HG02870 (cell line): ENCODE data around the gene SBK1.

Experiments
- ATAC-seq: cut with Tn5 transposase; IDR thresholded peaks from one replicate; pipeline ENCODE4 v1.9.1; 2021; ENCODE audit warnings: mild to moderate bottlenecking, moderate library complexity; ENCODE audit not compliant: unreplicated experiment

SBK1 gene

DNA sequence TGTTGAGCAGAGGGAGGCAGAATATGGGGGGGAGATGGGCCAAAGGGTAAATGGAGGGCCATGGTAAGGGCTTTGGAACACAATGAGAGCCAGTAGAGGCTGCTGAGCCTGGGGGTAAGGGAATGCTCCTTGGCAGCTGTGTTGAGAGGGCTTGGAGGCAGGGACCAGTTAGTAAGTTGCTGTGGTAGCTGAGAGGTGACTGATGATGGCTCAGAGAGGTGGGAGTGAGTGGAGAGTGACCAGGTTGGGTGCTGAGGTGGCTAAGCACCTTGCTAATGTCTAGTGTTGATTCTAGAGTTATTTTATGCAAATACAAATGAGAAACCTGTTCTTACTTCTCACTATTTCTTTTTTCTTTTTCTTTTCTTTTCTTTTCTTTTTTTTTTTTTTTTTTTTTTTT, 10.8 kb downstream of the SBK1 start:
- no peak for ATAC-seq

DNA sequence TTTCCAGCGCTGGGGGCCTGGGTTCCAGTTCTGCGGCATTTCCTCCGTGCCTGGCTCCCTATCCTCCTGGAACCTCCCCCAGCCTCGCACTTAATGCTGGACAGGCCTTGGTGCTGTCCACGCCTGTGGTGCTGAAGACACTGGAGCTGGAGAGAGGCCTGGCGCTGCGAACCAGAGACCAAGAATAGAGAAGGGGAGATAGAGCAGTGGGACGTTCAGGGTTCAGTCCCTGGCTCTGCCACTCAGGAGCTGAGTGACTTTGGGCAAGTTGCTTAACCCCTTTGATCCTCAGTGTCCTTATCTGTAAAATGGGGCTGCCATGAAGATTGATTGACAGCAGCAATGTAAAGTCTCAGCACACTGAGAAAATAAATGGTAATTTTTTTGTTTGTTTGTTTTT, 11.9 kb downstream of the SBK1 start:
- no peak for ATAC-seq

DNA sequence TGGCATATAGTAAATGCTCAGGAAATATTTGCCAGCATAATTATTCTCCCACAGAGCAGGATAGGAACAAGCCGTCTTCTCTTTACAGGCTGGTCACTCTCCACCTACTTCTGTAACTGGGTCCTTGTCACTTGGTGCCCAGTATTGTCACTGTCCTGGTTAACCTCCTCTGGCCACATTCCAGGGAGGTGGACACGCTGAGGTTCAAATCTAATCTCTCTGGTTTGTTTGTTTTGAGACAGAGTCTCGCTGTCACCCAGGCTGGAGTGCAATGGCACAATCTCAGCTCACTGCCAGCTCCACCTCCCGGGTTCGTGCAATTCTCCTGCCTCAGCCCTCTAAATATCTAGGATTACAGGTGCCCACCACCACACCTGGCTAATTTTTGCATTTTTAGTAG, 15.6 kb downstream of the SBK1 start:
- no peak for ATAC-seq

DNA sequence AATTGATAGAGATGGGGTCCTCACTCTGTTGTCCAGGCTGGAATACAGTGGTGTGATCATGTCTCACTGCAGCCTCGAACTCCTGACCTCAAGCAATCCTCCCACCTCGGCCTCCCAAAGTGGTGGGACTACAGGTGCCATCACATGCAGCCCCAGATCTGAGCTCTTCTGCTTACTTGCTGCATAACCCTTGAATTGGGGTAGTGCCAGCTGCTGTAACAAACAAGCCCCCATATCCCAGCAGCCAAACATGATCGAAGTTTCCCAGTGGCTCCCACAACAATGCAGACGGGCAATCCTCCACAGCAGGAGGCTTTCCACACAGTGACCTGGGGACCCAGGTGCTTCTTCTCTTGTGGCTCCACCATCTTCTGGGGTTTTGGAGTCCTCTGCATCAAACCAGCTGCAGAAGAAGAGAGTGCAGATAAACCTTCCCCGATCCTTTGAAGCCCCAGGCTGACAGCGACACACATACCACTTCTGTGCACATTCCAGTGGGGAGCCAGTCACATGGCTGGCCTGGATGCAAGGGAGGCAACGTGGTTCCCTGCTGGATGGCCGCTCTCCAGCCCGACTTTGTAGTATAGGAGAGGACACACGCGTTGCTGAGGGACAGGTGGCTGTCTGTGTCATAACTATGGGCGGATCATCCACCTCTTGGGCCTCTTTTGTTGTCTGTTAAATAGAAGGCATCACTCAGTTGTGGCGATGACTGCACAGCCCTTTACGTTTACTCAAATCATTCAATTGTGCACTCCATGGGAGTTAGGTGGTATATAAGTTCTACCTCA, 16.7 kb downstream of the SBK1 start:
- no peak for ATAC-seq

DNA sequence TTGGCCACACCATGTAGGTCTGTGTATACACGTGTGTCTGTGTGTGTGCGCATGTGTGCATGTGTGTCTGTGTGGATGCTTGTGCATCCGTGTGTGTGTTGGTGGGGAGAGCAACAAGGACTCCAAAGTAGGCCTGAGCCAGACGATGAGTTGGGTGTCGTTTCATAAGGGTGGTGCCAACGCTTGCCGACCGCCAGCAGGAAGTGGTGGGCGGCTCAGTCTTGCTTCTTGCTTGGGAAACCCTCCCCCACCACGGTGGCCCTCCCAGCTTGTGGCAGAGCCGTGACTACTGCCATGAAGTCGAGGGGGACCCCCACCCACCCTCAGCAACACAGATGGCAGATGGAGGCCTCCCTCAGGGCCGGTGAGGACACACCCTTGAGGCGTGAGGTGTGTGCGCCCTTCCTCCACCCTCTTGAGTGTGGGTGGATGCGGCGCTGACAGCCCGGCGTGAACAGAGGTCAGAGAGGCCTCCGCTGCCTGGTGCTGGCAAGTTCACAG, 17.5 kb downstream of the SBK1 start:
- no peak for ATAC-seq

DNA sequence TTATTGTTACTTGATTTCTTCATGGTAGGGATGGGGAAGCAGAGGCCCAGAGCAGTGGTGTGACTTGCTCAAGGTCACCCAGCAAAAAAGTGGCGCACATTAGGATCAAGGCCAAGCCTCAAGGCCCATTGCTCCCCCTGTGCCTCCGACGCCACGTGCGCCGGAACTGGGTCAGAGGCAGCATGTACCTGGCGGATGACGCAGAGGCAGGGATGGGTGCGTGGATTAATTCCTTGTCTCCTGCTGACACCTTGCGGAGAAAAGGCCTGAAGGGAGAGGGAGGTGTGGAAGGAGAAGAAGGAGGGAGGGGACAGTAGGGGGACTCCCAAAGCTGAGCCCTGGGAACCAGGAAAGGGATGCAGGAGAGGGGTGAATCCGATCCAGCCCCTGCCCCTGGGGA, 18.5 kb downstream of the SBK1 start:
- no peak for ATAC-seq

DNA sequence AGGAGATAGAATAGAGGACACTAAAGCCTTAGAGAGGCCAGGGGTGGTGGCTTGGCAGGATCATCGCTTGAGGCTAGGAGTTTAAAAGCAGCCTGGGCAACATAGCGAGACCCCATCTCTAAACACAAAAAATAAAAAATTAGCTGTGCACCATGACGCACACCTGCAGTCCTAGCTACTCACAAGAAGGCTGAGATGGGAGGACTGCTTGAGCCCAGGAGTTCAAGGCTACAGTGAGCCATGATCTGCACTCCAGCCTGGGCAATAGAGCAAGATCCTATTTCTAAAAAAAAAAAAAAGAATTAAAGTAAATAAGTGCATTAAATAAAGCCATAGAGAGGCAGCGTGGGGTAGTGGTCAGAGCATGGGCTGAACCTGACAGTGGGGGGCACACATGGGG, 19.1 kb downstream of the SBK1 start:
- no peak for ATAC-seq

DNA sequence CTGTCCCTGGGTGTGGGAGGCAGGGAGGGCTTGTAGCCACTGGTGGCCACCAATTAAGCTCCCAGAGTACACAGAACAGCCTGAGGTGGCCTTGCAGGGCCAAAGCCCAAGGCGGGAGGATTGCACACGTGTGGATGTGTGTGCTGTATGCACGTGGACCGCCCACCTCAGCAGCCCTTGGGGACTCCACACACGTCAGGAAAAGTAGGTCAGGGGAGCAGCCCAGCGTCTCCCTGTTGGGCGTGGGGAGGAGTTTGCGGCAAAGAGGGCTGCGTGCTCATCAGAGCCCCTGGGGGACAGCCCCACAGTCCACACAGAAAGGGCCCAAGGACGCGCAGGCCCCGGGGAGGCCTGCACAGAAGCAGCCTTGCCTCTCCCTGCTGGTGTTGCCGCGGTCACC, 19.6 kb downstream of the SBK1 start:
- ATAC-seq: no peak

DNA sequence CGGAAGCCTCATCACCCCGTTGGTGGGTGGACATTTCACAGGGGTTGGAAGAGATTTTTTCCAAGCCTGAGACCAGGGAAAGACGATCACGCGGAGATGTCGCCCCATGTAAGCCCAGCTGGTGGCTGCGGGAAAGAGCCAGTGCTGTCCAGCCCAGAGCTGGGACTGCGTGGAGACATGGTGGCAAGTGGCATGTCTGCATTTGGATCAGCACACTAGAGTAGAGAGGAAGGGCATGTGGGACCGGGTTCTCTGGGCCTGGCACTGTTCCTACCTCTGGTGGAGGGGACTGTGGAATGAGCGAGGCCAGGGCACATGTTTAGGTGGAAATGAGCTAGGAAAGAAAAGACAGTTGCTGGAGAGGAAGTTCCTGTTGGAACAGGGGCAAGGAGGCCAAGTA, 20.0 kb downstream of the SBK1 start:
- no peak for ATAC-seq

DNA sequence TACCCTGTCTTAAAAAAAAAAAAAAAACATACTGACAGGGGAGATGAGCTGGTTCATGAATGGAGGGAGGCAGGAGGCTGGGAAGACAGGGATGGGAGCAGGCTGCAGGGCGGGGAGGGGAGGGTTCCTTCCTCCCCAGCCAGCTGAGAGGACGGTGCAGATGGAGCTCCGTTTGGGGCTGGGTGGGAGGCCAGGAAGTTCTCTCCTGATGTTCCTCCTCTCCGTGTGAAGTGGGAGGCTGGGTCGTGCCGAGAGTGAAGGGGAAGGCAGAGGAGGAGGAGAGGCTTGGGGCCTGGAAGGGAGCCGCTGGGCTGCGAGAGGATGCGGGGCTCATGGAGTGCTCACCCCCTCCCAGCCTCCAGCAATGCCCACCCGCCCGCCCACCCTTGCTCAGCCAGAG, 21.3 kb downstream of the SBK1 start:
- ATAC-seq: no peak

DNA sequence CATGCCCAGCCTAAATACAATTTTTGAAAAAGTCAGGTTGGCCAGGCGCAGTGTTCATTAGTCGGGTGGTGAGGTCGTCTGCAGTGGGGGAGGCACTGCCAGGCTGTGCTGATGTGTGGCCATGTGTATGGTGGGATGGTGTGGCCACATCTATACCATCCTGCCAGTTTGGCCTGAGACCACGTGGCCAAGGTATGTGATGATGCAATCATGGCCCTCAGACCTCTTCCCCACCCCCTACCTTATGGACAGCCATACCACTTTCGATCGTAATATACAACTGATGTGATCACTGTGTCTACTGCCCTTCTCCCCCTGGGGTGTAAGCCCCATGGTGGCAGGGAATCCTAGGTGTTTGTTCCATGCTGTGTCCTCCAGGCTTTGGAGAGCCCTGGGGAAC, 23.7 kb downstream of the SBK1 start:
- ATAC-seq: no peak

DNA sequence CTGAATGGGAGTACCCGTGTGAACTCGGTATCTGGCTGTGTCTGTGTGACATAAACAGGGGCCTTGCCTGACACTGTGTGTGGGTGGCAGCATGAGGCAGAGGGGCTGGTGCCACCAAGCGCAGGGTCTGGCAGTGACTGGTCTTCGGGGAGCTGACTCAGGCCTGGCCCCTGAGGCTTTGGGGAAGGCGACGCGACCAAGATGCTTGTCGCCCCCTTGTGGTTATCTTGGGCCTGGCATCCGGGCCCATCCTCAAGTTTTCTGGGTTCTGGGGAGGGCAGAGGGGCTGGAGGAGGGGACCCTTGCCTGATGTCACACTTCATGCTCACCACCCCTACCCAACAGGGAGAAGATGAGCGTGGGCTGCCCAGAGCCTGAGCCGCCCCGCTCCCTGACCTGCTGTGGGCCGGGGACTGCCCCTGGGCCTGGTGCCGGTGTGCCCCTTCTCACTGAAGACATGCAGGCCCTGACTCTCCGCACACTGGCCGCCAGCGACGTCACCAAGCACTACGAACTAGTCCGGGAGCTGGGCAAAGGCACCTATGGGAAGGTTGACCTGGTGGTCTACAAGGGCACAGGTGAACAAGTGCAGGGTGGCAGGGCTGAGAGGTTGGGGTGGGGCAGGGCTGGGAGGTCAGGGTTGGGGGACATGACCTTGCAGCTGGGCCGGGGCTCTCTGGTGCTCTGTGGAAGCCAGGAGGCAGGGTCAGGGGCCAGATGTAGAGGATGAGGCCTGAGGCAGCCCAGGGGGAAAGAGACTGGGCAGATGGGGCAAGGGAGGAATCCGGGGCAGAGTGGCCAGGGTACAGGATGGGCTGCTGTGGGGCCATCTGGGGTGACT, 24.9 kb downstream of the SBK1 start:
- ATAC-seq: no peak

DNA sequence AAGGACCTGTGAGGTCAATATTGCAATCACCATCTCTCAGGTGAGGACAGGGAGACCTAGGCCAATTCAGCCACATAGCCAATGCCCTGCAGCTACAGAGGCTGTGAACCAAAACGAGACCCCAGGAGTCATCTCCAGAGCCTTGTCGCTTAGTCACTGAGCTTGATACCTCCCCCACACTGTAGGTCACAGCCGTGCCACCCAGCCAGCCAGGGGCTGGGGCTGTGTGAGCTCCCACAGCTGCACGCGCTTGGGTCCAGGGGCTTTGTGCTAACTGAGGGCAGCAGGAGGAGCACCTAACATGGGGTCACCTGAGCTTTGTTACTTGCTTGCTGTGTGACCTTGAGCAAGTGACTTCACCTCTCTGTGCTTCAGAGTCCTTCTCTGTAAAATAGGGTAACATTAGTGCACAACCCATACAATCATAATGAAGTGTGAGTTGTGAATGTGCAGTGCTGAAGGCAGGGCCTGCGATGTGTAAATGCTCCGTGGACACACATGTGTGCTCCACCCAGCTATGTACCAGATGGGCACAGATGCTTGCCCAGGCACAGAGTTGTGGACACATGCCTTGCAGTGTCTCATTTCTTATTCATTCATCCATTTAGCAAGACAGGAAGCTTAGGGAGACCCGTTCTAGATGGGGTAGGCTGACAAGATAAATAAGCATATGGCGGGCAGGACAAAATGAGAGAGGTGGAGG, 25.9 kb downstream of the SBK1 start:
- ATAC-seq: no peak

DNA sequence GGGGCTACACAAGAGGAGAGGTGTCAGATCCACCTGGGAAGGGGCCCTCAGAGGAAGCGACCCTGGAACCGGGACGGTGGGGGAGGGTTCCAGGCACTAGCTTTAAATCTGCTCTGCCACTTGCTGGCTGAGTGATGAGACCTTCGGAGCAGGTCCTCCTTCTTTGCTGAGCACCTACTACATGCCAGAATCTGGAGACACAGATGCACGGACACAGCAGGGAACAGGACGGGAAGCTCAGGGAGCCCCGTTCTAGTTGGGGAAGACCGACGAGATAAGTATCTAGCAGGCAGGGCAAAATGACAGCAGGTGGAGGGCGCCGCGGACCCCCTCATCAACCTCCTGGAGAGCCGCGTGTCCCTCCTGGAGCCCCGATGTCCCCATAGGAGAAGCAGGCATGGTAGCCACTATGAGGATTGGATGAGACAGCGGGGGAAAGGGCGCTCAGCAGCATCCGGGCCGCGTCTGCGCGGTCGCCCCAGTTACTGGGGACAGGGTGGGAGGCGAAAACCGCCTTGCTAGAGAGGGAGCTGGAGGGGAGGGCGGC, 27.2 kb downstream of the SBK1 start:
- ATAC-seq: no peak

DNA sequence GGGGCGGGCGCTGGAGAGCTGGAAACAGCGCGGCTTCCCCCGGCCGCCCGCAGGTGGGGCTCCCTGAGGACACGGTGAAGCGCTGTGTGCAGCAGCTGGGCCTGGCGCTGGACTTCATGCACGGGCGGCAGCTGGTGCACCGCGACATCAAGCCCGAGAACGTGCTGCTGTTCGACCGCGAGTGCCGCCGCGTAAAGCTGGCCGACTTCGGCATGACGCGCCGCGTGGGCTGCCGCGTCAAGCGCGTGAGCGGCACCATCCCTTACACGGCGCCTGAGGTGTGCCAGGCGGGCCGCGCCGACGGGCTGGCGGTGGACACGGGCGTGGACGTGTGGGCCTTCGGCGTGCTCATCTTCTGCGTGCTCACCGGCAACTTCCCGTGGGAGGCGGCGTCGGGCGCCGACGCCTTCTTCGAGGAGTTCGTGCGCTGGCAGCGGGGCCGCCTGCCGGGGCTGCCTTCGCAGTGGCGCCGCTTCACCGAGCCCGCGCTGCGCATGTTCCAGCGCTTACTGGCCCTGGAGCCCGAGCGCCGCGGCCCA, 27.8 kb downstream of the SBK1 start:
- ATAC-seq: no peak

DNA sequence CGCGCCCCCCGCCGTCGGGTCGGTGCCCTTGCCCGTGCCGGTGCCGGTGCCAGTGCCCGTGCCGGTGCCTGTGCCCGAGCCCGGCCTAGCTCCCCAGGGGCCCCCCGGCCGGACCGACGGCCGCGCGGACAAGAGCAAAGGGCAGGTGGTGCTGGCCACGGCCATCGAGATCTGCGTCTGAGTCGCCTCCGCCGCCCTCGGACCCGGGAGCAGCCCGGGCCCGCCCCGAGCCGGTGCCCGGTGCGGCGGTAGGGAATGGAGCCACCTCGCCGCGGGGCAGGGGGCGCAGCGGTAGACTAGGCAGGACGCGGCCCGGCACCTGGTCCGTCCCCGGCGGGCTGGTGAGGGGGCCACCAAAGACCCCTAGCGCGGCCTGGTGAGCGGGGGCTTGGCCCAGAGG, 28.4 kb downstream of the SBK1 start:
- no peak for ATAC-seq

DNA sequence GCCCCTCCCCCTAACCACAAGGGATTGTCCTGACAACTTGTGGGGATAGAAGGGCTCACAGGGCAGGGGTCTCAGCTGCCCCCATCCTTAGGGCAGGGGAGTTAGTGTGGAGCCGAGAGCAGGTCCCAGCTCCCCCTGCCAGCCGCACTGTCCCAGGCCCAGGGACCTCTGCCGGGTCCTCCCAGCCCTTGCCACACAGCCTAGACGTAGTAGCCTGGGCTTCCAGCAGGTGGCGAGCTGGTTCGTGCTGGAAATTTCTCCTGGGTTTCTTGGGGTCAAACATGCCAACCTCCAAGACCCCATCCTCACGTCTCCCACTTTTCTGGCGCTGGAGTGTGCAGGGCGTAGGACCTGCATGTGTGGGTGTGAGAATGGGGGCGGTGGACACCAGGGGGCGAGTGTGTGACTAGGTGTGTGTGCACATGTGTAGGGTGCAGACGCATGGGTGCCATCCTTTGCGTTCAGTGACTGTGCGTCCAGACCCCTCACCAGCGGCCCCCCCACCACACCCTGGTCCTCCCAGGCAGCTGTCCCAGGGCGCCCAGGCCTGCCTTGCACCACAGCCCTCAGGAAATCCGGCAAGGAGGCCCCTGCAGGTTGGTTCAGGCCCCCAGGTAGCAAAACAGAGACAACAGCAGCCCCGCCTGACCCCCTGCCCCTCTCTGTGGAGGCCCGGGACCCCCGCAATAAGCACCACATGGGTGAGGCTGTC, 29.5 kb downstream of the SBK1 start:
- ATAC-seq: no peak

DNA sequence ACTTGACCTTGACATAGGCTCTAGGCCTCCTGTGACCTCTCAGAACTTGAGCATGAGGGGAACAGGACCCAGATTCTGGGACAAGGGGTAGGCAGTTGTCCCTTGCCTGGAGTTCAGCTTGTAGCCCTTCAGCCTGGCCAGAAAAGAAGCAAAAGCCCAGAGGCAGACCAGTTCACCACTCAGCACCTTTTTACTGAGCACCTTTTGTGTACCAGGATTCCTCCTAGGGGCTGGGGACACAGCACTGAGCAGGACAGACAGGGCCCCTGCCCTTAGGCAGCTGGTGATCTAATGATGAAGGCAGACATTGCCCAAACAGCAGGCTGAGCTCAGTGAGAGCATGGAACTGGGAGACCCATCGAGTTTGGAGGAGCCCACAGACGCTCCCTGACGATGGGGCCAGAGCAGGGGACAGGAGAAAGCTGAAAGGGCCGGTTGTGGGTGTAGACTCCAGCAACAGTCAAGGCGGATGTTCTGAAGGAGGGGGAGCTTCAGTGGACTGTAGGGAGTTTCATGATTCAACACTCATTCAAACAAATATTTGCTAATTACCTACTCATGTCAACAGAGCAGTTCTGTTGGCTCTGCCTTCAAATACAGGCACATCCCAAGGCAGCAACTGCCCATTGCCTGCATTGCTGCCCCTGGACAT, 32.0 kb downstream of the SBK1 start:
- no peak for ATAC-seq

DNA sequence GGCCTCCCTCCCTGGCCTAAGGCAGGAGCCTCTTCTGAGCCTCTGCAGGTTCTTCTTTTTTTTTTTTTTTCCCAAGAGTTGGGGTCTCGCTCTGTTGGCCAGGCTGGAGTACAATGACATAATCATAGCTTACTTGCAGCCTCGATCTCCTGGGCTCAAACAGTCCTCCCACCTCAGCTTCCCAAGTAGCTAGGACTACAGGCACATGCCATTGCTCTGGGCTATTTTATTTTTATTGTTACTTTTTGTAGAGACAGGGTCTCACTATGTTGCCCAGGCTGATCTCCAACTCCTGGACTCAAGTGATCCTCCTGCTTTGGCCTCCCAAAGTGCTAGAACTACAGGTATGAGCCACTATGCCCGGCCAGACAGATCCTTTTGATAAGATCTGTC, 32.6 kb downstream of the SBK1 start:
- ATAC-seq: no peak
